Chondrocyte (in vitro differentiated cells): ENCODE results near the gene OR9Q1. TPM values are rescaled to one million over a fixed set of nuclear protein-coding genes. Genes with fewer than 3 reads are reported as not detected.

Experiments used
- DNase-seq: peaks from one replicate; pipeline ENCODE4 v3.0.0; 2021; ENCODE audit warnings: mixed read lengths, low spot score
- H3K27ac Mint-ChIP-seq: one replicate; pipeline ENCODE4 v1.8.0; 2021; ENCODE audit warnings: mild to moderate bottlenecking, moderate library complexity, mixed read lengths; ENCODE audit not compliant: unreplicated experiment
- H3K27me3 Mint-ChIP-seq: 2 replicates; pipeline ENCODE4 v1.8.0; 2021; ENCODE audit warnings: low read depth, mixed read lengths
- H3K36me3 Mint-ChIP-seq: 2 replicates; pipeline ENCODE4 v1.8.0; 2021; ENCODE audit warnings: low read depth, mixed read lengths
- H3K4me1 Mint-ChIP-seq: 2 replicates; pipeline ENCODE4 v1.8.0; 2021; ENCODE audit warnings: low read depth, mild to moderate bottlenecking, mixed read lengths
- H3K4me3 Mint-ChIP-seq: one replicate; pipeline ENCODE4 v1.8.0; 2021; ENCODE audit warnings: mild to moderate bottlenecking, moderate library complexity, mixed read lengths; ENCODE audit not compliant: unreplicated experiment
- H3K9me3 Mint-ChIP-seq: 2 replicates; pipeline ENCODE4 v1.8.0; 2021; ENCODE audit warnings: low read depth, mixed read lengths
- total RNA-seq: library from RNA; stranded (reverse); gene quantifications from 3 replicates; pipeline ENCODE4 v1.2.1, GENCODE V29; 2021
- TF ChIP-seq, protein P1 (sequence below): fragments of 200-600 bp; sonication (generic); IDR thresholded peaks from 2 replicates; pipeline ENCODE4 v1.5.0; 2021; ENCODE audit warnings: antibody characterized with exemption, mild to moderate bottlenecking, moderate library complexity

The OR9Q1 gene
- total RNA-seq, 1 donor from 2014 or later, result not detected

DNA sequence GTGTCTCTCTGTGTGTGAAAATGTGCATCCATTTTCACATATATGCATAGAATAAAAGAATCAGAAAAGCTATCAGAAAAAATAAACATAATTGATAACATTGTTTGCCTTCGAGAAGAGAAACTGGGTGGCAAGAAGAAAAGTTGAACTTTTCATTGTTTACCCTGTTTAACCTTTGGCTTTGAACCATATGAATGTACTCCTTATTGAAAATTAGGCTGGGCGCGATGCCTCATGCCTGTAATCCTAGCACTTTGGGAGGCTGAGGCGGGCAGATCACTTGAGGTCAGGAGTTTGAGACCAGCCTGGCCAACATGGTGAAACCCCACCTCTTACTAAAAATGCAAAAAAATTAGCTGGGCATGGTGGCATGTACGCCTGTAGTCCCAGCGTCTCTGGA is 11.9 kb upstream of the OR9Q1 start:
- Mint-ChIP-seq H3K4me3 (no peak overlapping the region), H3K27me3 (no peaks in the 10 kb centered on the region), H3K36me3 (no peaks in the 10 kb centered on the region), H3K4me1 (no peaks in the 10 kb centered on the region), H3K27ac (no peak overlapping the region), H3K9me3 (no peaks in the 10 kb centered on the region)
- DNase-seq, result no peak
- TF ChIP-seq, protein P1, sequence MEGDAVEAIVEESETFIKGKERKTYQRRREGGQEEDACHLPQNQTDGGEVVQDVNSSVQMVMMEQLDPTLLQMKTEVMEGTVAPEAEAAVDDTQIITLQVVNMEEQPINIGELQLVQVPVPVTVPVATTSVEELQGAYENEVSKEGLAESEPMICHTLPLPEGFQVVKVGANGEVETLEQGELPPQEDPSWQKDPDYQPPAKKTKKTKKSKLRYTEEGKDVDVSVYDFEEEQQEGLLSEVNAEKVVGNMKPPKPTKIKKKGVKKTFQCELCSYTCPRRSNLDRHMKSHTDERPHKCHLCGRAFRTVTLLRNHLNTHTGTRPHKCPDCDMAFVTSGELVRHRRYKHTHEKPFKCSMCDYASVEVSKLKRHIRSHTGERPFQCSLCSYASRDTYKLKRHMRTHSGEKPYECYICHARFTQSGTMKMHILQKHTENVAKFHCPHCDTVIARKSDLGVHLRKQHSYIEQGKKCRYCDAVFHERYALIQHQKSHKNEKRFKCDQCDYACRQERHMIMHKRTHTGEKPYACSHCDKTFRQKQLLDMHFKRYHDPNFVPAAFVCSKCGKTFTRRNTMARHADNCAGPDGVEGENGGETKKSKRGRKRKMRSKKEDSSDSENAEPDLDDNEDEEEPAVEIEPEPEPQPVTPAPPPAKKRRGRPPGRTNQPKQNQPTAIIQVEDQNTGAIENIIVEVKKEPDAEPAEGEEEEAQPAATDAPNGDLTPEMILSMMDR, result no peak

- Mint-ChIP-seq H3K27me3 (peaks cover 5% of the 10 kb centered on the region), H3K27ac (no peak overlapping the region), H3K4me3 (no peak overlapping the region), H3K36me3 (no peaks in the 10 kb centered on the region), H3K9me3 (no peaks in the 10 kb centered on the region), H3K4me1 (peaks cover 5% of the 10 kb centered on the region)
- TF ChIP-seq, protein P1, result no peak
- no peak for DNase-seq
Observed at GRCh38 chr11:58024601-58025091, 965 bp downstream of the OR9Q1 start.

DNA sequence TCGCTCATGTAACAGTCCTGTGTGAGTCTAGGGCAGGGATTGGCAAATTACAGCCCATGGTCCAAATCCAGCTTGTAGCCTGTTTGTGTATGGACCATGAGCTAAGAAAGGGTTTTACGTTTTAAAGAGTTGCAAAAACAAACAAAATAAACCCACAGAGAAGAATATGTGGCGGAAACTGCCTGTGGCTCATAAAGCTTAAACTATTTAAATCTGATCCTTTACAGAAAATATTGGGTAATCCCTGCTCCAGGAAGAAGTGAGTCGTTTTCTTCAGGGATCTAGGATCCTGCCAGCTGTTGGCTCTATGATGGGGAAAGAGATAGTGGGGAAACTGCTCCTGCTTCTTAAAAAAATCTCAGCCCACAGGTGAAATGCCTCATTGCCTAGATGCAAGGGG is 3.7 kb downstream of the OR9Q1 start:
- H3K27ac Mint-ChIP-seq, result no peak overlapping the region
- no peak for DNase-seq
- TF ChIP-seq, protein P1, result no peak
- H3K4me1 Mint-ChIP-seq, result peaks cover 5% of the 10 kb centered on the region
- no peaks in the 10 kb centered on the region for H3K36me3 Mint-ChIP-seq
- H3K27me3 Mint-ChIP-seq, result peaks cover 5% of the 10 kb centered on the region
- H3K4me3 Mint-ChIP-seq, result no peak overlapping the region
- H3K9me3 Mint-ChIP-seq, result peaks cover 7% of the 10 kb centered on the region

- no peaks in the 10 kb centered on the region for H3K36me3 Mint-ChIP-seq
- H3K9me3 Mint-ChIP-seq, result peaks cover 13% of the 10 kb centered on the region
- TF ChIP-seq, protein P1, result no peak
- no peak overlapping the region for H3K4me3 Mint-ChIP-seq
- no peak for DNase-seq
- peaks cover 5% of the 10 kb centered on the region for H3K4me1 Mint-ChIP-seq
- peaks cover 5% of the 10 kb centered on the region for H3K27me3 Mint-ChIP-seq
- H3K27ac Mint-ChIP-seq, result no peak overlapping the region
Observed at GRCh38 chr11:58028687-58029411, 5.2 kb downstream of the OR9Q1 start.

DNA sequence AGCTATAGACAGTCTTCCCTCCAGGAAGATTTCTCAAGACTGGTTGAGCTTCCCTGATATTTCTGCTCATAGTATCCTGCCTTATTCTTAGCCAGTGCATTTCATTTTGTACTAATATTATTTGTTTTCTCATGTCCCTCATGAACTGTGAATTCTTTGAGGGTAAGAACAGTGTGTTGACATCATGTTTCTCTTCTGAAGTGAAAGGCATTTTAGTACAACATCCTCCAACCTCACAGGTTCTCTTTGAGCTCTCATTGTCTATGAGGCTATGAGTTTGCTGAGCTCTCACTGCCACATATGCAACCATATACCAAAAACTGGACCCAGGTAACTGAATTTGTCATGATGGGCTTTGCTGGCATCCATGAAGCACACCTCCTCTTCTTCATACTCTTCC is 7.0 kb downstream of the OR9Q1 start, which contains the start of gene OR6Q1:
Gene OR6Q1, plus strand, starts transcription at position 301 of the 400 bp plus-strand sequence. Its CDS starts 0 bp downstream, at position 301.
- no peak within 1 kb of the TSS for H3K4me3 Mint-ChIP-seq
- no peaks in the 10 kb centered on the region for H3K36me3 Mint-ChIP-seq
- no peak for DNase-seq
- peaks cover 3% of the 10 kb centered on the region for H3K27me3 Mint-ChIP-seq
- no peak within 1 kb of the TSS for H3K27ac Mint-ChIP-seq
- no peaks in the 10 kb centered on the region for H3K4me1 Mint-ChIP-seq
- TF ChIP-seq, protein P1, result no peak
- peaks cover 20% of the 10 kb centered on the region for H3K9me3 Mint-ChIP-seq
